Calu3 (cell line): Measurements from ENCODE around the gene LDB3. TPM values are rescaled to one million over a fixed set of nuclear protein-coding genes. Genes with fewer than 3 reads are reported as not detected.

Experiments used
- BruUV-seq: library from RNA; stranded (reverse); fragments of 400-500 nt; replicated peaks from 2 replicates; lab custom pipeline; 2021; lab: Mats Ljungman, UMichigan
- CTCF ChIA-PET: fragments of 300-600 bp; sonication (Branson Sonifier 250); formaldehyde crosslinking; loops from one replicate; lab custom pipeline; 2022; ENCODE audit warnings: antibody characterized with exemption; lab: Charles Lee
- DNase-seq: peaks from one replicate; pipeline ENCODE4 v3.0.0; 2022
- H3K27ac Mint-ChIP-seq: one replicate; pipeline ENCODE4 v1.8.0; 2022; ENCODE audit warnings: mixed read lengths; ENCODE audit not compliant: unreplicated experiment
- H3K27me3 Mint-ChIP-seq: one replicate; pipeline ENCODE4 v1.8.0; 2022; ENCODE audit warnings: mixed read lengths; ENCODE audit not compliant: unreplicated experiment
- H3K36me3 Mint-ChIP-seq: one replicate; pipeline ENCODE4 v1.8.0; 2022; ENCODE audit warnings: mild to moderate bottlenecking, moderate library complexity, mixed read lengths; ENCODE audit not compliant: insufficient read depth, unreplicated experiment
- H3K4me1 Mint-ChIP-seq: one replicate; pipeline ENCODE4 v1.8.0; 2022; ENCODE audit warnings: mild to moderate bottlenecking, low read depth, mixed read lengths; ENCODE audit not compliant: unreplicated experiment
- H3K4me3 Mint-ChIP-seq: one replicate; pipeline ENCODE4 v1.8.0; 2022; ENCODE audit warnings: mild to moderate bottlenecking, low read depth, moderate library complexity, mixed read lengths; ENCODE audit not compliant: unreplicated experiment
- H3K9me3 Mint-ChIP-seq: one replicate; pipeline ENCODE4 v1.8.0; 2022; ENCODE audit warnings: low read depth, mixed read lengths; ENCODE audit not compliant: unreplicated experiment
- CTCF ChIP-seq: fragments of 200-600 bp; IDR thresholded peaks from one replicate; pipeline ENCODE4 v1.8.0; 2022; ENCODE audit warnings: antibody characterized with exemption; ENCODE audit not compliant: unreplicated experiment
- intact Hi-C: fragments of 100-400 bp; cut with micrococcal nuclease; formaldehyde crosslinking; loops from one replicate; pipeline ENCODE4 v1.10.0; 2022; ENCODE audit not compliant: unreplicated experiment
- total RNA-seq: library from RNA; stranded (reverse); gene quantifications from 2 replicates; pipeline ENCODE4 v1.2.3, GENCODE V29; 2022

The LDB3 gene
- total RNA-seq, 1 experiment from 2014 or later = not detected

- Mint-ChIP-seq H3K4me3 (no peak overlapping the region), H3K9me3 (no peaks in the 10 kb centered on the region), H3K4me1 (no peaks in the 10 kb centered on the region), H3K27ac (no peak overlapping the region), H3K36me3 (no peaks in the 10 kb centered on the region), H3K27me3 (peaks cover 19% of the 10 kb centered on the region)
- CTCF ChIA-PET = no interaction called here
- no peak for DNase-seq
- BruUV-seq = no TSS peak
- intact Hi-C loops = no loop called here
- TF ChIP-seq CTCF = no peak
Measured at GRCh38 chr10:86699125-86699524, 30.8 kb downstream of the LDB3 start.

- Mint-ChIP-seq H3K27ac (no peak overlapping the region), H3K4me1 (no peaks in the 10 kb centered on the region)
- BruUV-seq = no TSS peak
Measured at GRCh38 chr10:86699541-86699940, 31.2 kb downstream of the LDB3 start.

GRCh38 chr10:86699991-86700840 is 31.9 kb downstream of the LDB3 start:
- no peak for DNase-seq
- H3K36me3 Mint-ChIP-seq = no peaks in the 10 kb centered on the region
- no peaks in the 10 kb centered on the region for H3K4me1 Mint-ChIP-seq
- H3K4me3 Mint-ChIP-seq = no peak overlapping the region
- BruUV-seq = no TSS peak
- intact Hi-C loops = no loop called here
- peaks cover 18% of the 10 kb centered on the region for H3K27me3 Mint-ChIP-seq
- H3K27ac Mint-ChIP-seq = no peak overlapping the region
- H3K9me3 Mint-ChIP-seq = no peaks in the 10 kb centered on the region
- CTCF ChIA-PET = no interaction called here
- no peak for TF ChIP-seq CTCF

More at GRCh38 chr10:86699541-86699940, 31.2 kb downstream of the LDB3 start:
- no peaks in the 10 kb centered on the region for H3K9me3 Mint-ChIP-seq
- intact Hi-C loops = no loop called here
- DNase-seq = no peak
- no peak for TF ChIP-seq CTCF
- no peak overlapping the region for H3K4me3 Mint-ChIP-seq
- no peaks in the 10 kb centered on the region for H3K36me3 Mint-ChIP-seq
- H3K27me3 Mint-ChIP-seq = peaks cover 19% of the 10 kb centered on the region
- CTCF ChIA-PET = no interaction called here

- no peaks in the 10 kb centered on the region for H3K36me3 Mint-ChIP-seq
- no peak overlapping the region for H3K27ac Mint-ChIP-seq
- H3K4me1 Mint-ChIP-seq = no peaks in the 10 kb centered on the region
- DNase-seq = no peak
- peaks cover 10% of the 10 kb centered on the region for H3K27me3 Mint-ChIP-seq
- TF ChIP-seq CTCF = no peak
- CTCF ChIA-PET = no interaction called here
- H3K9me3 Mint-ChIP-seq = no peaks in the 10 kb centered on the region
- no TSS peak for BruUV-seq
- intact Hi-C loops = no loop called here
- no peak overlapping the region for H3K4me3 Mint-ChIP-seq
Measured at GRCh38 chr10:86700851-86701617, 32.7 kb downstream of the LDB3 start.
